NB4 (cell line): Measurements from ENCODE around the gene RAD51B.
"Not testable (repeated sequence)": the region's sequence is repeated elsewhere in the genome, so short reads cannot be mapped to it uniquely, and the experiment has no call there.

Experiments used
- CTCF ChIP-seq: IDR thresholded peaks from one replicate; pipeline ENCODE4 v1.5.1; 2012; ENCODE audit warnings: low read depth, low read length
- POLR2A ChIP-seq: IDR thresholded peaks from 2 replicates; pipeline ENCODE4 v1.6.1; 2011; ENCODE audit warnings: mild to moderate bottlenecking; ENCODE audit not compliant: insufficient read length; ENCODE audit errors: extremely low read depth

- TF ChIP-seq CTCF, POLR2A: not testable (repeated sequence)
These were observed 483.4 kb downstream of the RAD51B start for GRCh38 chr14:68302938-68303337.
